HCT116 (cell line): ENCODE measurements around the gene APOL6.

Source experiments
- CTCF ChIP-seq, 3 experiments: fragments of 200-600 bp in 1 of 3; sonication (generic) in 1 of 3; IDR thresholded peaks in 2 of 3; conservative IDR thresholded peaks in 1 of 3; 2 replicates each; pipeline ENCODE4 v1.5.1; 2012 to 2017; ENCODE audit warnings: low read depth in 2 of 3, low read length in 2 of 3, antibody characterized with exemption in 1 of 3, borderline replicate concordance in 1 of 3, control low read depth in 1 of 3, mild to moderate bottlenecking in 1 of 3, mixed read lengths in 1 of 3, mixed run types in 1 of 3, moderate library complexity in 1 of 3; ENCODE audit not compliant: insufficient read depth in 1 of 3
- EGR1 ChIP-seq: IDR thresholded peaks from 2 replicates; pipeline ENCODE4 v1.6.1; 2012; ENCODE audit warnings: low read depth
- POLR2A ChIP-seq: IDR thresholded peaks from 2 replicates; pipeline ENCODE4 v1.7.0; 2011; ENCODE audit warnings: borderline replicate concordance; ENCODE audit not compliant: insufficient read depth, insufficient read length; ENCODE audit errors: extremely low read depth

GRCh38 chr22:35612903-35613302 is 35.3 kb upstream of the APOL6 start:
- no peak for TF ChIP-seq CTCF (IDR thresholded peaks at IDR 0.05 in 2 of 3, conservative IDR thresholded peaks at IDR 0.05 in 1 of 3; ENCODE audit: borderline replicate concordance in 1 of 3, insufficient read depth in 1 of 3, low read depth in 2 of 3, low read length in 2 of 3)
- TF ChIP-seq POLR2A, result no peak
- TF ChIP-seq EGR1, result no peak
